ENCODE measurements around the gene MYBPH.

GRCh38 chr1:203187689-203188264 lies 12.2 kb upstream of the MYBPH start:
- TF ChIP-seq CTCF (IDR thresholded peaks at IDR 0.05) (no peak), POLR2A (IDR thresholded peaks at IDR 0.05) (no peak)

All from right lobe of liver (tissue), 4 donors.